ENCODE results near the gene SEMA6D. TPM values are rescaled to one million over a fixed set of nuclear protein-coding genes. Genes with fewer than 3 reads are reported as not detected.

SEMA6D gene
- total and polyA plus RNA-seq, 2 donors from 2014 or later, result 12.9 to 16.9 TPM

DNA sequence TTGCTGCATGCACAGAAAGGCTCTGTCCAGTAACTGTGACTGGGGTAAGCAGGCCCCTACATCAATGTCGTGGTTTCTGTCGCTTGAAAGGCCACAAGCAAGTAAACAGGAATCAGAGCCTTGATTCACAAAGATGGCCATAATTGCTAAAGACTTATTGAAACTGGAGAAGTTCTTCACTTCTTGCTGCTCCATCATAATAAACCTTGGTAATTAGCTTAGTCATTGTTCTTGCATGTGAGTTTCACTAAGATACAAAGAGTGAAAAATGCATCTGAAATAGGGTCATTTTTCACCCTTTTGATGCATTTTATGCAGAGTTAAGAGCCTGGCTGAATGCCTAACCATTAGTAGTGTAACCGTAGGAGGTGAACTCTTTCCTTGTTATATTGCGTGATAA, 3.2 kb downstream of the SEMA6D start:
- Histone ChIP-seq H3K9ac (ENCODE audit: low read length in 3 of 3) (peak overlapping the region in 1 of 3 donors; percentile 76), H3K9me3 (ENCODE audit: control insufficient read depth in 2 of 3, insufficient read depth in 1 of 3, low read length in 3 of 3) (no peaks in the 10 kb centered on the region), H3K4me1 (ENCODE audit: control insufficient read depth in 2 of 3, insufficient read depth in 2 of 3, low read depth in 1 of 3, low read length in 3 of 3) (peaks cover 0 to 3% (median 0%) of the 10 kb centered on the region in 3 donors), H3K4me3 (ENCODE audit: low read length in 3 of 3) (peak overlapping the region; percentile 8 to 76 (median 46)), H3K36me3 (ENCODE audit: control insufficient read depth in 2 of 3, insufficient read depth in 3 of 3, low read length in 3 of 3) (no peaks in the 10 kb centered on the region), H3K27ac (ENCODE audit: low read depth in 2 of 2, low read length in 2 of 2) (peak overlapping the region in 1 of 2 donors; percentile 59), H3K27me3 (ENCODE audit: control insufficient read depth, insufficient read depth, low read length) (no peaks in the 10 kb centered on the region)
- TF ChIP-seq CTCF (IDR thresholded peaks at IDR 0.05; ENCODE audit: borderline replicate concordance, extremely low read depth, insufficient read depth), result no peak
- DNase-seq, result no peak
- intact Hi-C loops (cut with DNase I), result no loop called here
- FAIRE-seq, result no peak

- H3K27ac ChIP-seq (ENCODE audit: low read depth in 2 of 2, low read length in 2 of 2), result peak overlapping the region in 1 of 2 donors; percentile 59
- H3K27me3 ChIP-seq (ENCODE audit: control insufficient read depth, insufficient read depth, low read length), result no peaks in the 10 kb centered on the region
- no peak for TF ChIP-seq CTCF (IDR thresholded peaks at IDR 0.05; ENCODE audit: borderline replicate concordance, extremely low read depth, insufficient read depth)
- FAIRE-seq, result no peak
- DNase-seq, result no peak
- H3K9ac ChIP-seq (ENCODE audit: low read length in 3 of 3), result peak overlapping the region in 1 of 3 donors; percentile 51
- intact Hi-C loops (cut with DNase I), result no loop called here
- H3K4me1 ChIP-seq (ENCODE audit: control insufficient read depth in 2 of 3, insufficient read depth in 2 of 3, low read depth in 1 of 3, low read length in 3 of 3), result no peaks in the 10 kb centered on the region
- no peaks in the 10 kb centered on the region for H3K9me3 ChIP-seq (ENCODE audit: control insufficient read depth in 2 of 3, insufficient read depth in 1 of 3, low read length in 3 of 3)
- peak overlapping the region in 1 of 3 donors; percentile 76 for H3K4me3 ChIP-seq (ENCODE audit: low read length in 3 of 3)
- H3K36me3 ChIP-seq (ENCODE audit: control insufficient read depth in 2 of 3, insufficient read depth in 3 of 3, low read length in 3 of 3), result no peaks in the 10 kb centered on the region
Measured at GRCh38 chr15:47721676-47722075, 4.4 kb downstream of the SEMA6D start.

DNA sequence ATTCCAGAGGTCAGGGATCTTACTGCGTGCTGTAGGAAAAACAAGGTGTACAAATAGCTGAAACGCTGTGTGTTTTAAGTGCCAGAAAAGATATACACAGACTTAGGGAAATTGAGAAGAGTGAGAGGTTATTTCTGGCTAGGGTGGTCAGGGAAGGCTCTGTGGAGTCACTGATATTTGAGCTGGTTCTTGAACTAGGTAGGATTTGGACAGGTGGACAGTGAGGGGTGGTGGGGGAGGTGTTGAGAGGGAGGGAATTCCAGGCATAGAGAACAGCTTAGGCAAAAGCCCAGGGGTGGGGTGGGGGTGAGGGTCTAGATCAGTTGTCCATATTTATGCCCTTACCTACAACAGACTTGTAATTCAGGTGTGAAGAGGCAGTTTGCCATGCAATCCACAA, 7.0 kb downstream of the SEMA6D start:
- Histone ChIP-seq H3K27ac (ENCODE audit: low read depth in 2 of 2, low read length in 2 of 2) (no peak overlapping the region), H3K27me3 (ENCODE audit: control insufficient read depth, insufficient read depth, low read length) (no peaks in the 10 kb centered on the region), H3K9ac (ENCODE audit: low read length in 3 of 3) (peak overlapping the region in 1 of 3 donors; percentile 2), H3K36me3 (ENCODE audit: control insufficient read depth in 2 of 3, insufficient read depth in 3 of 3, low read length in 3 of 3) (no peaks in the 10 kb centered on the region), H3K9me3 (ENCODE audit: control insufficient read depth in 2 of 3, insufficient read depth in 1 of 3, low read length in 3 of 3) (no peaks in the 10 kb centered on the region), H3K4me3 (ENCODE audit: low read length in 3 of 3) (peak overlapping the region in 1 of 3 donors; percentile 8), H3K4me1 (ENCODE audit: control insufficient read depth in 2 of 3, insufficient read depth in 2 of 3, low read depth in 1 of 3, low read length in 3 of 3) (peaks cover 0 to 2% (median 0%) of the 10 kb centered on the region in 3 donors)
- FAIRE-seq (no peak), DNase-seq (no peak)
- no peak for TF ChIP-seq CTCF (IDR thresholded peaks at IDR 0.05; ENCODE audit: borderline replicate concordance, extremely low read depth, insufficient read depth)
- intact Hi-C loops (cut with DNase I), result no loop called here

DNA sequence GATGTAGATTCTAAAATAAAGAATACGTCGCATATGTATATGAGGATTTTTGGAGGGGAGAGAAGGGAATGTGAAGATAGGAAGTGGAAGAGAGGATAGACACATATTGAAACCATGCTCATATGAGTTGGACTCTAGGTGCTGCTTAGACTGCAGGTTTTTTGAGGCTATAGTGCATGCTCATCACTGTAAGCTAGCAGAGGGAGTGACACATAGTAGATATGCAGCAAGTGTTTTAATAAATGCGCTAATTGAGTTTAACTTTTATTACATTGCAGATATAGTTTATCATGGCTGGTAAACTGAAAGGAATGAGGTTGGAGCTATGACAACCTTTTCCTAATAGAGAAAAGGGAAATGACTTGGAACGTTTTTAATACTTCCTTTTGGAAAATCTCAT, 7.7 kb downstream of the SEMA6D start:
- H3K27ac ChIP-seq (ENCODE audit: low read depth in 2 of 2, low read length in 2 of 2), result no peak overlapping the region
- no peak overlapping the region for H3K4me3 ChIP-seq (ENCODE audit: low read length in 3 of 3)
- DNase-seq, result no peak
- intact Hi-C loops (cut with DNase I), result no loop called here
- no peaks in the 10 kb centered on the region for H3K27me3 ChIP-seq (ENCODE audit: control insufficient read depth, insufficient read depth, low read length)
- no peak for FAIRE-seq
- peak overlapping the region in 1 of 3 donors; percentile 2 for H3K9ac ChIP-seq (ENCODE audit: low read length in 3 of 3)
- no peaks in the 10 kb centered on the region for H3K9me3 ChIP-seq (ENCODE audit: control insufficient read depth in 2 of 3, insufficient read depth in 1 of 3, low read length in 3 of 3)
- H3K4me1 ChIP-seq (ENCODE audit: control insufficient read depth in 2 of 3, insufficient read depth in 2 of 3, low read depth in 1 of 3, low read length in 3 of 3), result peaks cover 0 to 2% (median 0%) of the 10 kb centered on the region in 3 donors
- TF ChIP-seq CTCF (IDR thresholded peaks at IDR 0.05; ENCODE audit: borderline replicate concordance, extremely low read depth, insufficient read depth), result no peak
- H3K36me3 ChIP-seq (ENCODE audit: control insufficient read depth in 2 of 3, insufficient read depth in 3 of 3, low read length in 3 of 3), result no peaks in the 10 kb centered on the region
